GM06990 (cell line): ENCODE results near the gene RNU7-1.

Experiments
- DNase-seq: peaks from one replicate; pipeline ENCODE4 v3.0.0-alpha.2; 2011; ENCODE audit not compliant: insufficient read length; ENCODE audit errors: extremely low read depth
- H3K27me3 ChIP-seq: replicated peaks from 2 replicates; pipeline ENCODE4 v1.6.0; 2011; ENCODE audit warnings: low read length; ENCODE audit not compliant: control insufficient read depth, insufficient read depth
- H3K36me3 ChIP-seq: 2 replicates; pipeline ENCODE4 v1.5.1; 2011; ENCODE audit warnings: low read length; ENCODE audit not compliant: control insufficient read depth, insufficient read depth
- H3K4me3 ChIP-seq: replicated peaks from 2 replicates; pipeline ENCODE4 v1.5.1; 2011; ENCODE audit warnings: low read depth, mild to moderate bottlenecking, control low read depth, low read length
- CTCF ChIP-seq: IDR thresholded peaks from 2 replicates; pipeline ENCODE4 v1.5.1; 2011; ENCODE audit warnings: low read length, control low read depth, mild to moderate bottlenecking, inconsistent platforms; ENCODE audit not compliant: insufficient read depth, poor library complexity, severe bottlenecking

Gene RNU7-1

GRCh38 chr12:6963791-6964413, 20.3 kb downstream of the RNU7-1 start:
- no peak for TF ChIP-seq CTCF
- H3K27me3 ChIP-seq = no peaks in the 10 kb centered on the region
- H3K36me3 ChIP-seq = peaks cover 48% of the 10 kb centered on the region
- no peak for DNase-seq
- no peak overlapping the region for H3K4me3 ChIP-seq

GRCh38 chr12:6964605-6965025, 21.0 kb downstream of the RNU7-1 start:
- DNase-seq = no peak
- H3K27me3 ChIP-seq = no peaks in the 10 kb centered on the region
- H3K36me3 ChIP-seq = peaks cover 46% of the 10 kb centered on the region
- no peak overlapping the region for H3K4me3 ChIP-seq
- no peak for TF ChIP-seq CTCF

- Histone ChIP-seq H3K27me3 (no peaks in the 10 kb centered on the region), H3K4me3 (no peak overlapping the region), H3K36me3 (peaks cover 42% of the 10 kb centered on the region)
- peak; percentile 69 for DNase-seq
- peak; percentile 88 for TF ChIP-seq CTCF
Observed at GRCh38 chr12:6965026-6965661, 21.5 kb downstream of the RNU7-1 start.

GRCh38 chr12:6965714-6966113, 22.1 kb downstream of the RNU7-1 start:
- no peak overlapping the region for H3K4me3 ChIP-seq
- TF ChIP-seq CTCF = no peak

GRCh38 chr12:6966351-6966750, 22.7 kb downstream of the RNU7-1 start:
- peaks cover 33% of the 10 kb centered on the region for H3K36me3 ChIP-seq
- no peak for TF ChIP-seq CTCF
- DNase-seq = no peak
- H3K4me3 ChIP-seq = no peak overlapping the region
- H3K27me3 ChIP-seq = no peaks in the 10 kb centered on the region

More at GRCh38 chr12:6965714-6966113, 22.1 kb downstream of the RNU7-1 start:
- Histone ChIP-seq H3K36me3 (peaks cover 37% of the 10 kb centered on the region), H3K27me3 (no peaks in the 10 kb centered on the region)
- no peak for DNase-seq
